PFSK-1 (cell line): ENCODE results near the gene KCNJ6.

Source experiments
- FOXP2 ChIP-seq: optimal IDR thresholded peaks from 2 replicates; pipeline ENCODE3; 2011; ENCODE audit warnings: borderline replicate concordance, control low read depth, inconsistent platforms; ENCODE audit not compliant: insufficient read depth; ENCODE audit errors: extremely low read length, extremely low read depth
- POLR2AphosphoS5 ChIP-seq: IDR thresholded peaks from 2 replicates; pipeline ENCODE4 v1.6.1; 2012; ENCODE audit warnings: low read depth, mild to moderate bottlenecking, control low read depth, low read length, moderate library complexity
- TAF1 ChIP-seq: IDR thresholded peaks from 2 replicates; pipeline ENCODE4 v1.6.1; 2012; ENCODE audit warnings: low read length, control low read depth, borderline replicate concordance; ENCODE audit not compliant: insufficient read depth
- TF ChIP-seq, protein P1 (sequence below), 2 experiments: IDR thresholded peaks; 2 replicates each; pipeline versions ENCODE4 v1.6.1 to v1.8.0; 2011 to 2012; ENCODE audit warnings: low read depth in 2 of 2, low read length in 2 of 2, control low read depth in 1 of 2, inconsistent platforms in 1 of 2, mild to moderate bottlenecking in 1 of 2, moderate library complexity in 1 of 2; ENCODE audit not compliant: insufficient read depth in 1 of 2

GRCh38 chr21:37899146-37899545, 17.1 kb downstream of the KCNJ6 start:
- TF ChIP-seq, protein P1, sequence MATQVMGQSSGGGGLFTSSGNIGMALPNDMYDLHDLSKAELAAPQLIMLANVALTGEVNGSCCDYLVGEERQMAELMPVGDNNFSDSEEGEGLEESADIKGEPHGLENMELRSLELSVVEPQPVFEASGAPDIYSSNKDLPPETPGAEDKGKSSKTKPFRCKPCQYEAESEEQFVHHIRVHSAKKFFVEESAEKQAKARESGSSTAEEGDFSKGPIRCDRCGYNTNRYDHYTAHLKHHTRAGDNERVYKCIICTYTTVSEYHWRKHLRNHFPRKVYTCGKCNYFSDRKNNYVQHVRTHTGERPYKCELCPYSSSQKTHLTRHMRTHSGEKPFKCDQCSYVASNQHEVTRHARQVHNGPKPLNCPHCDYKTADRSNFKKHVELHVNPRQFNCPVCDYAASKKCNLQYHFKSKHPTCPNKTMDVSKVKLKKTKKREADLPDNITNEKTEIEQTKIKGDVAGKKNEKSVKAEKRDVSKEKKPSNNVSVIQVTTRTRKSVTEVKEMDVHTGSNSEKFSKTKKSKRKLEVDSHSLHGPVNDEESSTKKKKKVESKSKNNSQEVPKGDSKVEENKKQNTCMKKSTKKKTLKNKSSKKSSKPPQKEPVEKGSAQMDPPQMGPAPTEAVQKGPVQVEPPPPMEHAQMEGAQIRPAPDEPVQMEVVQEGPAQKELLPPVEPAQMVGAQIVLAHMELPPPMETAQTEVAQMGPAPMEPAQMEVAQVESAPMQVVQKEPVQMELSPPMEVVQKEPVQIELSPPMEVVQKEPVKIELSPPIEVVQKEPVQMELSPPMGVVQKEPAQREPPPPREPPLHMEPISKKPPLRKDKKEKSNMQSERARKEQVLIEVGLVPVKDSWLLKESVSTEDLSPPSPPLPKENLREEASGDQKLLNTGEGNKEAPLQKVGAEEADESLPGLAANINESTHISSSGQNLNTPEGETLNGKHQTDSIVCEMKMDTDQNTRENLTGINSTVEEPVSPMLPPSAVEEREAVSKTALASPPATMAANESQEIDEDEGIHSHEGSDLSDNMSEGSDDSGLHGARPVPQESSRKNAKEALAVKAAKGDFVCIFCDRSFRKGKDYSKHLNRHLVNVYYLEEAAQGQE (IDR thresholded peaks at IDR 0.05; ENCODE audit: insufficient read depth in 1 of 2, low read depth in 2 of 2, low read length in 2 of 2) = no peak
- no peak for TF ChIP-seq POLR2AphosphoS5
- TF ChIP-seq TAF1 = no peak
- no peak for TF ChIP-seq FOXP2
